HEK293T (cell line): ENCODE results near the gene EXOC4.

Experiments used
- CTCF ChIA-PET: fragments of 350-600 bp; formaldehyde crosslinking; extraction: SDS; loops from one replicate; lab custom pipeline; 2021; ENCODE audit warnings: antibody characterized with exemption, inconsistent platforms; lab: Yijun Ruan, JAX
- POLR2A ChIA-PET: fragments of 350-600 bp; formaldehyde crosslinking; extraction: SDS; loops from one replicate; lab custom pipeline; 2020; ENCODE audit warnings: antibody characterized with exemption, inconsistent platforms; lab: Yijun Ruan, JAX
- DNase-seq: peaks from one replicate; pipeline ENCODE4 v3.0.0; 2012; ENCODE audit warnings: mixed read lengths; ENCODE audit errors: extremely low spot score
- ARNT ChIP-seq: fragments of 450-650 bp; IDR thresholded peaks from 2 replicates; pipeline ENCODE4 v1.6.1; 2017; ENCODE audit warnings: mild to moderate bottlenecking
- BHLHE40 ChIP-seq: fragments of 450-650 bp; IDR thresholded peaks from 2 replicates; pipeline ENCODE4 v1.6.1; 2016; ENCODE audit warnings: mild to moderate bottlenecking, moderate library complexity, borderline replicate concordance
- CTBP1 ChIP-seq: fragments of 450-650 bp; IDR thresholded peaks from 2 replicates; pipeline ENCODE4 v1.6.1; 2016; ENCODE audit warnings: borderline replicate concordance
- ELF4 ChIP-seq: fragments of 450-650 bp; IDR thresholded peaks from 2 replicates; pipeline ENCODE4 v1.6.1; 2017; ENCODE audit warnings: antibody characterized with exemption
- FOXA1 ChIP-seq: fragments of 450-650 bp; IDR thresholded peaks from 2 replicates; pipeline ENCODE4 v1.6.1; 2016; ENCODE audit warnings: mild to moderate bottlenecking
- FOXK2 ChIP-seq: fragments of 450-650 bp; IDR thresholded peaks from 2 replicates; pipeline ENCODE4 v1.6.1; 2016; ENCODE audit warnings: mild to moderate bottlenecking
- FOXM1 ChIP-seq: fragments of 450-650 bp; IDR thresholded peaks from 2 replicates; pipeline ENCODE4 v1.6.1; 2017; ENCODE audit warnings: mild to moderate bottlenecking, borderline replicate concordance
- HDGF ChIP-seq: fragments of 450-650 bp; IDR thresholded peaks from 2 replicates; pipeline ENCODE4 v1.6.1; 2017; ENCODE audit warnings: antibody characterized with exemption, borderline replicate concordance
- L3MBTL2 ChIP-seq: fragments of 450-650 bp; conservative IDR thresholded peaks from 2 replicates; pipeline ENCODE4 v1.6.1; 2016; ENCODE audit warnings: mild to moderate bottlenecking
- LEF1 ChIP-seq: fragments of 450-650 bp; IDR thresholded peaks from 2 replicates; pipeline ENCODE4 v1.6.1; 2017; ENCODE audit warnings: mild to moderate bottlenecking, borderline replicate concordance
- NFRKB ChIP-seq: fragments of 450-650 bp; IDR thresholded peaks from 2 replicates; pipeline ENCODE4 v1.6.1; 2016; ENCODE audit warnings: mild to moderate bottlenecking, moderate library complexity
- SP1 ChIP-seq: fragments of 450-650 bp; IDR thresholded peaks from 2 replicates; pipeline ENCODE4 v1.6.1; 2017
- SUZ12 ChIP-seq: fragments of 450-650 bp; IDR thresholded peaks from 2 replicates; pipeline ENCODE4 v1.6.1; 2016; ENCODE audit warnings: mild to moderate bottlenecking
- TARDBP ChIP-seq: fragments of 450-650 bp; IDR thresholded peaks from 2 replicates; pipeline ENCODE4 v1.6.1; 2016
- ZNF384 ChIP-seq: fragments of 450-650 bp; IDR thresholded peaks from 2 replicates; pipeline ENCODE4 v1.6.1; 2016
- TF ChIP-seq, protein P1 (sequence below): fragments of 450-650 bp; IDR thresholded peaks from 2 replicates; pipeline ENCODE4 v1.6.1; 2016

Gene EXOC4

DNA sequence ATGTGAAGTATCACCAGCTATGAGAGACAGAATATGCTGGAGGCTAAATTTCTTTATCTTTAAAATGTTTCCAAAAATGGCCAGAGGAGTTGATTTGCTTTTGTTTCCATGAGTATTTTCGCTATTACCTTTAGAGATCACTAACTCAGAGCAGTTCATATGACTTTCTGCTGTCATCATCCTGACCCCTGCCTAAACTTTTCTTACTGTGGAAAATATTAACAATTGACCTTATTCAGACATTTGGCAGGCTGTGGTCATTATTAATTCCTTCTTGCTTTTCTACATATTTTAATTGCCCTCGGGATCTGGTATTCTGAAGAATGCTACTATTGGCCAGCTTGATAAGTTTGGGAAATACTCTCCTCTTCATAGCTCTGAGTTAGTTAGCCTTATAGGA, 156.5 kb downstream of the EXOC4 start:
- CTCF ChIA-PET: no interaction called here
- POLR2A ChIA-PET: no interaction called here
- no peak for TF ChIP-seq LEF1
- TF ChIP-seq FOXM1: no peak
- TF ChIP-seq SP1: no peak
- TF ChIP-seq ELF4: no peak
- DNase-seq: no peak

DNA sequence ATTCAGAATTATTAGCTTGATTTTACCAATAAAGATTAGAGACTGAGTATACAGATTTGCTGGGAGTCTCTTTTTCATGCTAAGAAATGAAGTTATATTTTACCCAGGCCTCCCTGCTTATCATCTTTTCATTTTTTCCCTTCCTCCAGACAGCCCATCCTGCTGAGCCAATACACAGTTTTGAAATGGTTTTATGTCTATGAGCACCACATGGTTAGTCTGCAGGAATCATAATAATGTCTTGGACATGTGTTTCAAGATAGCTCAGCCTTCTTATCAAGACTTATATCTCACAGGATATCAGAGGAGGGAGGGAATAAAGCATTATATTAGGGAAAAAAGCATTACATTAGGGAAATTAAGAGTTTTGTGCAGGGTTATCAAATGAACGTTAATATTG, 157.1 kb downstream of the EXOC4 start:
- TF ChIP-seq FOXA1 (no peak), ELF4 (no peak), BHLHE40 (no peak), TARDBP (no peak), LEF1 (no peak), FOXK2 (no peak), ARNT (no peak), SUZ12 (no peak), FOXM1 (no peak), HDGF (no peak), NFRKB (no peak), L3MBTL2 (no peak)
- TF ChIP-seq, protein P1, sequence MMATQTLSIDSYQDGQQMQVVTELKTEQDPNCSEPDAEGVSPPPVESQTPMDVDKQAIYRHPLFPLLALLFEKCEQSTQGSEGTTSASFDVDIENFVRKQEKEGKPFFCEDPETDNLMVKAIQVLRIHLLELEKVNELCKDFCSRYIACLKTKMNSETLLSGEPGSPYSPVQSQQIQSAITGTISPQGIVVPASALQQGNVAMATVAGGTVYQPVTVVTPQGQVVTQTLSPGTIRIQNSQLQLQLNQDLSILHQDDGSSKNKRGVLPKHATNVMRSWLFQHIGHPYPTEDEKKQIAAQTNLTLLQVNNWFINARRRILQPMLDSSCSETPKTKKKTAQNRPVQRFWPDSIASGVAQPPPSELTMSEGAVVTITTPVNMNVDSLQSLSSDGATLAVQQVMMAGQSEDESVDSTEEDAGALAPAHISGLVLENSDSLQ: no peak
- POLR2A ChIA-PET: no interaction called here
- CTCF ChIA-PET: no interaction called here
- DNase-seq: no peak

DNA sequence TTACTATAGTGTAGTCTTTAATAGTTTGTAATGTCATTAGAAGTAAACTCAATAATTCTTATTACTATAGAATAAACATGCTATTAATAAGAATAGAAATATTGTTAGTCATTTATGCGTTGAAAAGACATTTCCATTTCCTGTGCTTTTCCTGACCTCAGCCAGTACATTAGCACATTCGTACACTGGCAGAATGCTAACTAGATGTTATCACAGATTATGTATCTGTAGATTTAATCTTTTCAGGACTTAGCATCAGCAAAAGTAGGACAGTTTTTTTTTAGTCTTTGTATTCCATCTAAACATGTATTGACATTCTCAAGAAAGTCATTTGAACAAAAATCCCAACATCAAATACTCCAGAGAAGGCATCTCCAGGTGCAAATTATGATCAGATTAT, 158.5 kb downstream of the EXOC4 start:
- TF ChIP-seq FOXK2 (no peak), L3MBTL2 (no peak), ELF4 (no peak), NFRKB (no peak), SUZ12 (no peak), SP1 (no peak), ARNT (no peak), CTBP1 (no peak), HDGF (no peak), LEF1 (no peak), TARDBP (no peak), BHLHE40 (no peak), FOXA1 (no peak), ZNF384 (no peak), FOXM1 (no peak)
- TF ChIP-seq, protein P1: no peak
- DNase-seq: no peak
- POLR2A ChIA-PET: no interaction called here
- CTCF ChIA-PET: no interaction called here

DNA sequence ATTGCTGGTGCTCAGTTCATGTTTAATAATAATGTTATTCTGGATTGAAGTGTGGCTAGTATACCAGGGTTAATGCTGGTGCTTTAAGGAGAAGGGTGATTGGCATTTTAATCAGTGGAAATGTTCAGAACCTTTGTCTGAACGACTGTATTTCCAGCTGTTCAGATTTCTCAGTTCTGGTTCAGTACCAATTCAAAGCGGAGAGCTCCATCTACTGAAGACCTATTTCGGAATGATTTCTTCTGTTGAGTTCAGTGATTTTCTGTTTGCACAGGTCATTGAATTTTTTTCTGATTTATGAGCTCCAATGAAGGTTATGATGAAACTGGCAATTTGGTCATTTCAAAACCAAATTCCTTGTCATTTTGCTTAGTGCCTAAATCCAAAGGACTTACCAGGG, 160.1 kb downstream of the EXOC4 start:
- POLR2A ChIA-PET: no interaction called here
- no peak for TF ChIP-seq SP1
- TF ChIP-seq, protein P1: no peak
- TF ChIP-seq ARNT: no peak
- TF ChIP-seq L3MBTL2: no peak
- TF ChIP-seq HDGF: no peak
- TF ChIP-seq CTBP1: no peak
- TF ChIP-seq SUZ12: no peak
- no peak for TF ChIP-seq NFRKB
- CTCF ChIA-PET: no interaction called here
- no peak for DNase-seq

DNA sequence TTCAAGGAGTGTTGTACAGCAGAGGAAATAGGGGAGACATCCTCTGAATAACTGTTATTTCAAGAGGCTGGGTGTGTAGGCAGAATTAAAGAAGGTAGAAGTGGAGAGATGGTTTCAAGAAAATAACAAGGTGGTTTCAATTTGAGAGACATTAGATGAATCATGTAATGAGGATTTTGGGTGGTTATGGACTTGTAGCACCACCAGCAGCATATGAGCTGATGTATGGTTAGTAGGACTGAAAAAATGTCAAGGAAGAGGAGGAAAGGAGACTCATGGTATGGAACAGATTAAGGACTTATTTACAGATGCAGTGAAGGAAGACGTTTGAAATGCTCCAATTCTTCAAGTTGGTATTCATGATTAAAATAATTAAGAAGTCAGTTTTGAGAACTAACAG, 166.2 kb downstream of the EXOC4 start:
- ChIA-PET CTCF (no interaction called here), POLR2A (no interaction called here)
- DNase-seq: no peak
- TF ChIP-seq BHLHE40: no peak
- TF ChIP-seq SP1: no peak
- TF ChIP-seq NFRKB: no peak

DNA sequence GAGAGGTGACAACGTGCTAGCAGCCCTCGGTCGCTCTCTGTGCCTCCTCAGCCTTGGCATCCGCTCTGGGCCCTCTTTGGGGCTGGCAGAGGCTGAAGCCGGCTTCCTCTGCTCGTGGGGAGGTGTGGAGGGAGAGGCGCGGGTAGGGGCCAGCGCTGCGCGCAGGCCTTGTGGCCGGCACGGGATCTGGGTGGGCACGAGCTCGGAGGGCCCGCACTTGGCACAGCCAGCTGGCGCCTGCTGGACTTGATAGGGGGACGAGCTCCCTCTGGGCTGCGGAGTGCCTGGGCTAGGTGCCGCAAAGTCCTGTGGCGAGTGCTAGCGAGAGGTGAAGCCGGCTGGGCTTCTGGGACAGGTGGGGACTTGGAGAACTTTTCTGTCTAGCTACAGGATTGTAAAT, 170.7 kb downstream of the EXOC4 start:
- POLR2A ChIA-PET: no interaction called here
- CTCF ChIA-PET: interaction anchor here (2.0 kb wide), 1 partner anchor 11 kb away, joined by 5 read pairs; no protein-coding TSS in a partner anchor
- no peak for DNase-seq

More for the DNA sequence above, 170.7 kb downstream of the EXOC4 start:
- TF ChIP-seq SP1: no peak
- TF ChIP-seq BHLHE40: no peak
- TF ChIP-seq, protein P1: no peak
- no peak for TF ChIP-seq CTBP1
- TF ChIP-seq FOXK2: no peak
- no peak for TF ChIP-seq LEF1
- TF ChIP-seq ZNF384: no peak
- TF ChIP-seq HDGF: no peak
- no peak for TF ChIP-seq FOXA1
- TF ChIP-seq ELF4: no peak
- TF ChIP-seq NFRKB: no peak
- no peak for TF ChIP-seq FOXM1
- no peak for TF ChIP-seq L3MBTL2
- TF ChIP-seq ARNT: no peak
- no peak for TF ChIP-seq SUZ12
- no peak for TF ChIP-seq TARDBP
